KMS-11 (cell line): ENCODE results near the gene PLBD2.

Experiments
- H2AFZ ChIP-seq: fragments of 200-600 bp; sonication (generic); 2 replicates; pipeline ENCODE4 v1.6.1; 2016; ENCODE audit warnings: antibody characterized with exemption, mixed run types, low read depth
- H3K27ac ChIP-seq: fragments of 200-600 bp; sonication (generic); 2 replicates; pipeline ENCODE4 v1.6.1; 2016; ENCODE audit warnings: mild to moderate bottlenecking, mixed run types
- H3K27me3 ChIP-seq: fragments of 200-600 bp; sonication (generic); 2 replicates; pipeline ENCODE4 v1.6.1; 2017; ENCODE audit warnings: mild to moderate bottlenecking, low read depth, mixed run types, moderate library complexity; ENCODE audit not compliant: insufficient read depth
- H3K36me3 ChIP-seq: fragments of 200-600 bp; sonication (generic); 2 replicates; pipeline ENCODE4 v1.6.1; 2017; ENCODE audit warnings: mild to moderate bottlenecking, mixed run types; ENCODE audit not compliant: insufficient read depth
- H3K4me1 ChIP-seq: fragments of 200-600 bp; sonication (generic); 2 replicates; pipeline ENCODE4 v1.6.1; 2016; ENCODE audit warnings: mild to moderate bottlenecking, low read depth, mixed run types; ENCODE audit not compliant: poor library complexity, severe bottlenecking
- H3K4me2 ChIP-seq: fragments of 200-600 bp; sonication (generic); 2 replicates; pipeline ENCODE4 v1.7.0; 2016; ENCODE audit warnings: mild to moderate bottlenecking, mixed run types
- H3K4me3 ChIP-seq: fragments of 200-600 bp; sonication (generic); IDR thresholded peaks from 2 replicates; pipeline ENCODE4 v1.6.1; 2017; ENCODE audit warnings: low read depth, low read length, mixed read lengths; ENCODE audit not compliant: insufficient read depth
- H3K79me2 ChIP-seq: fragments of 200-600 bp; sonication (generic); 2 replicates; pipeline ENCODE4 v1.6.1; 2016; ENCODE audit warnings: low read depth, mixed run types; ENCODE audit not compliant: insufficient read depth
- H3K9ac ChIP-seq: fragments of 200-600 bp; sonication (generic); 2 replicates; pipeline ENCODE4 v1.6.1; 2016; ENCODE audit warnings: mild to moderate bottlenecking, mixed run types
- H4K20me1 ChIP-seq: fragments of 200-600 bp; sonication (generic); 2 replicates; pipeline ENCODE4 v1.6.1; 2016; ENCODE audit warnings: mild to moderate bottlenecking, mixed run types; ENCODE audit not compliant: insufficient read depth
- CTCF ChIP-seq: fragments of 200-600 bp; sonication (generic); conservative IDR thresholded peaks from 2 replicates; pipeline ENCODE4 v1.6.1; 2017; ENCODE audit warnings: low read depth, mild to moderate bottlenecking, antibody characterized with exemption, low read length, moderate library complexity, mixed read lengths

Gene PLBD2

GRCh38 chr12:113403435-113404415, 45.3 kb downstream of the PLBD2 start, which contains the start of gene SDS:
Gene SDS, minus strand, starts transcription at chr12:113403887. Its CDS starts 4,179 bp downstream, at chr12:113399708.
- no peak within 1 kb of the TSS for H3K4me2 ChIP-seq

GRCh38 chr12:113405694-113406093, 47.3 kb downstream of the PLBD2 start:
- H2AFZ ChIP-seq, result no peak overlapping the region
- no peak for TF ChIP-seq CTCF
- no peaks in the 10 kb centered on the region for H3K79me2 ChIP-seq
- H3K9ac ChIP-seq, result no peak overlapping the region
- H3K36me3 ChIP-seq, result no peaks in the 10 kb centered on the region
- H3K4me3 ChIP-seq, result no peak overlapping the region
- H3K4me1 ChIP-seq, result no peaks in the 10 kb centered on the region
- no peak overlapping the region for H3K4me2 ChIP-seq
- no peak overlapping the region for H3K27ac ChIP-seq
- H4K20me1 ChIP-seq, result no peaks in the 10 kb centered on the region
- H3K27me3 ChIP-seq, result no peaks in the 10 kb centered on the region

More at GRCh38 chr12:113403435-113404415, 45.3 kb downstream of the PLBD2 start, which contains the start of gene SDS:
- Histone ChIP-seq H4K20me1 (no peaks in the 10 kb centered on the region), H3K4me3 (no peak within 1 kb of the TSS), H3K4me1 (no peaks in the 10 kb centered on the region), H2AFZ (no peak within 1 kb of the TSS), H3K9ac (no peak within 1 kb of the TSS), H3K27me3 (no peaks in the 10 kb centered on the region), H3K27ac (no peak within 1 kb of the TSS), H3K79me2 (no peaks in the 10 kb centered on the region), H3K36me3 (no peaks in the 10 kb centered on the region)
- TF ChIP-seq CTCF, result no peak

- Histone ChIP-seq H3K4me2 (no peak overlapping the region), H3K4me1 (no peaks in the 10 kb centered on the region), H3K4me3 (no peak overlapping the region), H3K9ac (no peak overlapping the region), H2AFZ (no peak overlapping the region), H3K27ac (no peak overlapping the region), H3K27me3 (no peaks in the 10 kb centered on the region), H4K20me1 (no peaks in the 10 kb centered on the region), H3K36me3 (no peaks in the 10 kb centered on the region), H3K79me2 (no peaks in the 10 kb centered on the region)
- TF ChIP-seq CTCF, result no peak
Observed at GRCh38 chr12:113407931-113408600, 49.7 kb downstream of the PLBD2 start.

GRCh38 chr12:113408756-113409298, 50.4 kb downstream of the PLBD2 start:
- Histone ChIP-seq H4K20me1 (no peaks in the 10 kb centered on the region), H3K4me2 (no peak overlapping the region), H2AFZ (no peak overlapping the region), H3K27me3 (no peaks in the 10 kb centered on the region), H3K79me2 (no peaks in the 10 kb centered on the region), H3K27ac (no peak overlapping the region), H3K9ac (no peak overlapping the region), H3K4me1 (no peaks in the 10 kb centered on the region), H3K36me3 (no peaks in the 10 kb centered on the region), H3K4me3 (no peak overlapping the region)
- no peak for TF ChIP-seq CTCF
